Measurements from ENCODE around the gene PSMD1.

DNA sequence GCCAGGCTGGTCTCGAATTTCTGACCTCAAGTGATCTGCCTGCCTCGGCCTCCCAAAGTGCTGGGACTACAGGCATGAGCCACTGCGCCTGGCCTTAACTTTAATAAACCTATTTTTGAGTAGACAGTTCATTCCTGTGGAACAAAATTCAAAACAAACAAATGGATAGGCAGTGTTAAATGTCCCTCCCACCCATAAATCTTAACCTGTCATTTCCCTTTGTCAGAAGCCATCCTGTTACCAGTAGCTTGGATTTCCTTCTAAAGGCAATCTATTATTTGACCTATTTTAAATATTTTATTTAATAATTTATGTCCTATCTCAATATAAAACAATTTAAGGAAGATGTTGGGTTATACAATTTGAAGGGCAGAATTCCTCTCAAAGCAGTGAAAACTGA is 25.9 kb upstream of the PSMD1 start:
- TF ChIP-seq, protein P1, sequence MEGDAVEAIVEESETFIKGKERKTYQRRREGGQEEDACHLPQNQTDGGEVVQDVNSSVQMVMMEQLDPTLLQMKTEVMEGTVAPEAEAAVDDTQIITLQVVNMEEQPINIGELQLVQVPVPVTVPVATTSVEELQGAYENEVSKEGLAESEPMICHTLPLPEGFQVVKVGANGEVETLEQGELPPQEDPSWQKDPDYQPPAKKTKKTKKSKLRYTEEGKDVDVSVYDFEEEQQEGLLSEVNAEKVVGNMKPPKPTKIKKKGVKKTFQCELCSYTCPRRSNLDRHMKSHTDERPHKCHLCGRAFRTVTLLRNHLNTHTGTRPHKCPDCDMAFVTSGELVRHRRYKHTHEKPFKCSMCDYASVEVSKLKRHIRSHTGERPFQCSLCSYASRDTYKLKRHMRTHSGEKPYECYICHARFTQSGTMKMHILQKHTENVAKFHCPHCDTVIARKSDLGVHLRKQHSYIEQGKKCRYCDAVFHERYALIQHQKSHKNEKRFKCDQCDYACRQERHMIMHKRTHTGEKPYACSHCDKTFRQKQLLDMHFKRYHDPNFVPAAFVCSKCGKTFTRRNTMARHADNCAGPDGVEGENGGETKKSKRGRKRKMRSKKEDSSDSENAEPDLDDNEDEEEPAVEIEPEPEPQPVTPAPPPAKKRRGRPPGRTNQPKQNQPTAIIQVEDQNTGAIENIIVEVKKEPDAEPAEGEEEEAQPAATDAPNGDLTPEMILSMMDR (IDR thresholded peaks at IDR 0.05; ENCODE audit: low read depth, low read length, poor library complexity, severe bottlenecking), result no peak
- no peak for TF ChIP-seq EZH2phosphoT487 (IDR thresholded peaks at IDR 0.05; ENCODE audit: borderline replicate concordance, low read length)
